GM12878 (cell line): ENCODE measurements around the gene TTI1. TPM values are rescaled to one million over a fixed set of nuclear protein-coding genes. Genes with fewer than 3 reads are reported as not detected.
A peak's percentile ranks its signal among the peaks of the same experiment; 100 is the strongest.

ENCODE experiments used
- ATAC-seq: fragments of 200-7000 bp; cut with Tn5 transposase; 3 replicates; pipeline ENCODE4 v1.9.1; 2020; ENCODE audit warnings: mild to moderate bottlenecking, moderate library complexity
- BruUV-seq: library from RNA; stranded (reverse); fragments of 400-500 nt; replicated peaks from 2 replicates; lab custom pipeline; 2021; lab: Mats Ljungman, UMichigan
- CTCF ChIA-PET: fragments of 300-600 bp; sonication (Branson Sonifier 250); formaldehyde crosslinking; extraction: SDS; loops from one replicate; lab custom pipeline; 2021; ENCODE audit warnings: inconsistent platforms; lab: Yijun Ruan, JAX
- POLR2A ChIA-PET: fragments of 350-600 bp; formaldehyde crosslinking; extraction: SDS; loops from one replicate; lab custom pipeline; 2021; ENCODE audit warnings: inconsistent platforms; lab: Charles Lee
- RAD21 ChIA-PET: fragments of 300-600 bp; sonication (Branson Sonifier 250); formaldehyde crosslinking; loops from one replicate; lab custom pipeline; 2023; ENCODE audit warnings: antibody characterized with exemption; ENCODE audit not compliant: unreplicated experiment; lab: Charles Lee
- SMC1A ChIA-PET: fragments of 300-600 bp; sonication (Branson Sonifier 250); formaldehyde crosslinking; loops from one replicate; lab custom pipeline; 2023; ENCODE audit not compliant: unreplicated experiment, uncharacterized antibody; lab: Charles Lee
- DNase-seq: peaks from one replicate; pipeline ENCODE4 v3.0.0-alpha.2; 2011; ENCODE audit warnings: low read depth, low spot score
- FAIRE-seq: peaks from 3 replicates; lab custom pipeline; 2011; peaks lifted over from hg19 to GRCh38; lab: Jason Lieb, UNC
- H2AFZ ChIP-seq: 2 replicates; pipeline ENCODE4 v1.6.0; 2011; ENCODE audit warnings: low read depth, low read length, control low read depth; ENCODE audit not compliant: control insufficient read depth
- H3K27ac ChIP-seq: 2 replicates; pipeline ENCODE4 v1.5.1; 2011; ENCODE audit warnings: control low read depth; ENCODE audit not compliant: control insufficient read depth, insufficient read depth
- H3K27me3 ChIP-seq, 2 experiments: replicated peaks in 1 of 2; 2 replicates each; pipeline versions ENCODE4 v1.6.0 to v1.6.1; 2011; ENCODE audit warnings: low read length in 1 of 2; ENCODE audit not compliant: control insufficient read depth in 2 of 2, insufficient read depth in 2 of 2
- H3K36me3 ChIP-seq, 2 experiments: 2 replicates each; pipeline ENCODE4 v1.5.1; 2011; ENCODE audit warnings: low read length in 1 of 2; ENCODE audit not compliant: control insufficient read depth in 2 of 2, insufficient read depth in 2 of 2
- H3K4me1 ChIP-seq: 2 replicates; pipeline ENCODE4 v1.6.1; 2011; ENCODE audit warnings: mild to moderate bottlenecking, low read length, moderate library complexity, mixed read lengths; ENCODE audit not compliant: control insufficient read depth, insufficient read depth
- H3K4me2 ChIP-seq: 2 replicates; pipeline ENCODE4 v1.6.0; 2011; ENCODE audit warnings: control low read depth; ENCODE audit not compliant: control insufficient read depth, insufficient read depth
- H3K4me3 ChIP-seq: fragments of 200-600 bp; sonication (generic); 2 replicates; pipeline ENCODE4 v1.5.1; 2016
- H3K79me2 ChIP-seq: 2 replicates; pipeline ENCODE4 v1.6.0; 2011; ENCODE audit warnings: low read length; ENCODE audit not compliant: control insufficient read depth, insufficient read depth
- H3K9ac ChIP-seq: 2 replicates; pipeline ENCODE4 v1.8.0; 2011; ENCODE audit warnings: low read length, control low read depth, mixed read lengths; ENCODE audit not compliant: control insufficient read depth, insufficient read depth
- H3K9me3 ChIP-seq: replicated peaks from 3 replicates; pipeline ENCODE4 v1.5.1; 2011; ENCODE audit warnings: mild to moderate bottlenecking, low read length; ENCODE audit not compliant: control insufficient read depth, insufficient read depth
- H4K20me1 ChIP-seq: 2 replicates; pipeline ENCODE4 v1.6.0; 2011; ENCODE audit not compliant: control insufficient read depth, insufficient read depth
- ATF7 ChIP-seq: fragments of 450-650 bp; IDR thresholded peaks from 2 replicates; pipeline ENCODE4 v1.6.1; 2016; ENCODE audit warnings: low read depth, mild to moderate bottlenecking
- BACH1 ChIP-seq: fragments of 450-650 bp; IDR thresholded peaks from 2 replicates; pipeline ENCODE4 v1.6.1; 2017; ENCODE audit warnings: mild to moderate bottlenecking, borderline replicate concordance
- ESRRA ChIP-seq: IDR thresholded peaks from 2 replicates; pipeline ENCODE4 v1.6.1; 2012; ENCODE audit warnings: mild to moderate bottlenecking, low read length, improper control_type of control experiment
- FOXM1 ChIP-seq: IDR thresholded peaks from 2 replicates; pipeline ENCODE4 v1.6.1; 2012; ENCODE audit warnings: low read depth, mild to moderate bottlenecking, inconsistent platforms, low read length, moderate library complexity
- GATAD2B ChIP-seq: fragments of 450-650 bp; conservative IDR thresholded peaks from 2 replicates; pipeline ENCODE4 v1.6.1; 2017; ENCODE audit warnings: low read depth, mild to moderate bottlenecking, moderate library complexity
- HCFC1 ChIP-seq: fragments of 150-350 bp; IDR thresholded peaks from 2 replicates; pipeline ENCODE4 v1.6.1; 2014; ENCODE audit warnings: low read length
- IKZF2 ChIP-seq, 2 experiments: fragments of 450-650 bp; IDR thresholded peaks; 2 replicates each; pipeline ENCODE4 v1.6.1; 2017; ENCODE audit warnings: mild to moderate bottlenecking in 2 of 2, moderate library complexity in 2 of 2
- MEF2B ChIP-seq: fragments of 450-650 bp; IDR thresholded peaks from 2 replicates; pipeline ENCODE4 v1.6.1; 2018; ENCODE audit warnings: mild to moderate bottlenecking, moderate library complexity; ENCODE audit not compliant: partially characterized antibody, poor library complexity, severe bottlenecking
- MYC ChIP-seq: IDR thresholded peaks from 2 replicates; pipeline ENCODE4 v1.6.1; 2011; ENCODE audit warnings: mild to moderate bottlenecking, low read length, moderate library complexity, inconsistent platforms; ENCODE audit not compliant: insufficient read depth, insufficient replicate concordance, insufficient read length, severe bottlenecking
- NRF1 ChIP-seq: conservative IDR thresholded peaks from 2 replicates; pipeline ENCODE4 v1.6.1; 2011; ENCODE audit warnings: mild to moderate bottlenecking, low read depth, low read length, improper control_type of control experiment
- RB1 ChIP-seq: fragments of 450-650 bp; formaldehyde crosslinking; IDR thresholded peaks from 2 replicates; pipeline ENCODE4 v1.6.1; 2017; ENCODE audit warnings: mild to moderate bottlenecking, borderline replicate concordance
- SPI1 ChIP-seq: IDR thresholded peaks from 2 replicates; pipeline ENCODE4 v1.6.1; 2011; ENCODE audit warnings: low read depth, mild to moderate bottlenecking, low read length, moderate library complexity, borderline replicate concordance; ENCODE audit not compliant: insufficient read depth
- TAF1 ChIP-seq: IDR thresholded peaks from 2 replicates; pipeline ENCODE4 v1.6.1; 2011; ENCODE audit warnings: mild to moderate bottlenecking, low read depth, low read length, borderline replicate concordance
- WGBS: methylation state at CpG from one replicate; pipeline ENCODE4 v1.1.6; 2016; ENCODE audit warnings: low lambda C conversion rate; ENCODE audit not compliant: insufficient replicate concordance, insufficient coverage; ENCODE audit errors: missing lambda C conversion rate; 5-methylcytosine and 5-hydroxymethylcytosine counted together
- in situ Hi-C: fragments of 300-500 bp; cut with MboI; formaldehyde crosslinking; loops from 9 replicates; pipeline ENCODE4 v1.14.3; 2018; ENCODE audit warnings: mixed read lengths
- intact Hi-C: fragments of 100-400 bp; cut with micrococcal nuclease; formaldehyde crosslinking; loops from one replicate; pipeline ENCODE4 v1.14.2; 2022; ENCODE audit not compliant: unreplicated experiment
- polyA plus RNA-seq, 11 experiments: library from polyadenylated mRNA; depleted of rRNA in 4 of 11; unstranded in 6 of 11; stranded (reverse) in 5 of 11; fragments of >200 nt; fragmentation: Nextera tagmentation in 4 of 11; fragmentation: Illumina TruSeq in 1 of 11; extraction: Ambion mirVana in 4 of 11; extraction: Trizol in 1 of 11; gene quantifications; 1 replicate in 1 of 11; 2 replicates in 10 of 11; pipeline versions ENCODE4 v1.2.1 to v1.2.3, GENCODE V29; 2011 to 2016; ENCODE audit warnings: inconsistent platforms in 2 of 11, missing spikeins in 2 of 11, low read depth in 1 of 11
- total RNA-seq, 4 experiments: library from RNA; depleted of rRNA in 3 of 4; stranded (reverse); fragments of >200 nt in 3 of 4; fragmentation: Illumina TruSeq in 1 of 4; extraction: Trizol in 1 of 4; gene quantifications; 2 replicates each; pipeline versions ENCODE4 v1.2.1 to v1.2.3, GENCODE V29; 2013 to 2021

The TTI1 gene
- total and polyA plus RNA-seq, 10 of the 15 experiments (the other 5 are each of a cell fraction or from before 2014, with no cell fraction given), result 5.3 to 44.6 (median 24.9) TPM

DNA sequence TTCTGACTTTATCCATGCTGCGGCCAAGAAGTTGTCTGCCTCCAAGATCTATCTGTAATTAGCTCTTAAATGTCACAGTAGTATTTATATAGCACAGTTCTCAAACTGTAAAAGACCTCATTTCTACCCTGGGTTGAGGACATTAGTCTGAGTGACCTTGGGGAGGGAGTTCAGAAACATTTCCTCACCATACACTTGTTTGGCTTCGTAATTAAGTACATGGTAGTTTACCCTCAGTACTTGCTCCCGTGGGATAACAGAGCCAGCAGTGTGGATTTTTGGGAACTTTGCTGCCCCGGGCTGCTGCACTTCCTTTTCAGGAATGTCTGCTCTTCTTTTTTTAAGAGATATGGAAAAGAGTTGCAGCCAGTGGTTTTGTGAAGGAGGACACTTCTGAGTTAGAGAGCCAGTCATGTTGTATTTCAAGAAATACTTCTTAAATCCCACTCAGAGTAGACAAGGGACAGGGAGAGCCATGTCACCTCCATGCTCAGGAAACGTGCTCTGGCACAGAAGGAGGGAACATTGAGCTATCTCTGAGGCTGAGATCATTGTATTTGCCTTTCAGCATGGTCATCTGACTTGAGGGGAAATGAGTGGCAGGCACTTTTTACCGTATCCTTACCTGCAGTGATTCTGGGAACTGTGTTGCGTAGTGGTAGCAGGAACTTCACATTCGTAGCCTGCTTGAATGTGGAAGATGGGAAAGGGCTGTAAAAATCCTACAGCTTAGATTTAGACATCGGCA, 33.9 kb upstream of the TTI1 start (continued):
- TF ChIP-seq SPI1, result no peak
- TF ChIP-seq RB1, result no peak
- TF ChIP-seq FOXM1, result no peak
- no peak for TF ChIP-seq TAF1
- no peak for TF ChIP-seq NRF1
- TF ChIP-seq BACH1, result no peak
- no peak for TF ChIP-seq HCFC1
- TF ChIP-seq GATAD2B, result no peak
- TF ChIP-seq MEF2B, result no peak
- TF ChIP-seq ATF7, result no peak
- no peak for TF ChIP-seq IKZF2 (IDR thresholded peaks at IDR 0.05)
- no peak for TF ChIP-seq ESRRA

DNA sequence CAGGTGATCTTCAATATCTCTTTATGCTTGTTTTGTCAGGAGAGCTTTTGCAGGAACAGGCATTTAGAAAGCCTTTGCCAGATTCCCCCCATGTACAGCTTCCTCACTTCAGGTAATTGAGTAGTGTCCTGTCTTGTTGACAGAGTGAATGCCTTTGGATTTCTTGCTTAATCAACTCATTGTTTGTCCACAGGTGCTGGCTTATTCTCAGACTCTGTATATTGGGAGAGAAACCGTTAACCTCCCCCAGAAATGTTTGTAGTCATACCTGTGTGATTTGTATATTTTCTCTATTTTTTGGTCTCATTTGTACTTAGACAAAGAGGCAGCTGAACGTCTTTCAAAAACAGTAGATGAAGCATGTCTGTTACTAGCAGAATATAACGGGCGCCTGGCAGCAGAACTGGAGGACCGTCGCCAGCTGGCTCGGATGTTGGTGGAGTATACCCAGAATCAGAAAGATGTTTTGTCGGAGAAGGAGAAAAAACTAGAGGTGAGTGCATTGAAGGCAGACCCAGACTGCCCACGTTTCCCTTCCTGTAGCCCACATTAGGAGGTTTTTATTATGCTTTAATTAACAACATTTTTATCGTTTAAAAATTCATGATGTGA, 32.6 kb upstream of the TTI1 start:
- DNase-seq (no peak), FAIRE-seq (no peak), ATAC-seq (no peak)
- Histone ChIP-seq H4K20me1 (no peaks in the 10 kb centered on the region), H3K4me1 (peaks cover 16% of the 10 kb centered on the region; the same call in 1 of the 2 replicates), H3K9ac (no peak overlapping the region), H3K27me3 (no peaks in the 10 kb centered on the region), H3K27ac (no peak overlapping the region; the same call in 1 of the 2 replicates), H3K36me3 (peaks cover 24 to 27% of the 10 kb centered on the region in 2 experiments), H3K4me3 (no peak overlapping the region), H3K4me2 (no peak overlapping the region), H2AFZ (no peak overlapping the region), H3K9me3 (no peaks in the 10 kb centered on the region), H3K79me2 (no peaks in the 10 kb centered on the region)
- TF ChIP-seq MYC, result no peak
- WGBS, result 67% methylated on average over 10 of the region's 10 CpGs
- ChIA-PET POLR2A (interaction anchor here (1.0 to 1.4 kb wide), 2 partner anchors 8 to 44 kb away, joined by 4 read pairs; no protein-coding TSS in a partner anchor), SMC1A (interaction anchor here (1.2 to 4.1 kb wide), 3 partner anchors 8 to 27 kb away, joined by 3 to 47 read pairs (median 4); no protein-coding TSS in a partner anchor), CTCF (interaction anchor here (0.8 to 19.0 kb wide), 5 partner anchors 8 to 155 kb away, joined by 3 to 260 read pairs (median 7); no protein-coding TSS in a partner anchor), RAD21 (interaction anchor here (0.6 to 1.5 kb wide), 3 partner anchors 9 to 98 kb away, joined by 3 read pairs; no protein-coding TSS in a partner anchor)
- BruUV-seq, result TSS peak; percentile 1
- in situ Hi-C loops, result loop anchor here (25.0 kb wide), 1 partner anchor 96 kb away; the partner anchor contains the start of gene TGM2
- intact Hi-C loops, result no loop called here
